SU-DHL-6 (cell line): Measurements from ENCODE around the gene ACOT2.
"Not testable (repeated sequence)": the region's sequence is repeated elsewhere in the genome, so short reads cannot be mapped to it uniquely, and the experiment has no call there.

Experiments used
- EZH2phosphoT487 ChIP-seq: fragments of 200-600 bp; sonication (generic), shearing (Covaris generic); conservative IDR thresholded peaks from 2 replicates; pipeline ENCODE4 v1.6.1; 2018; ENCODE audit warnings: mild to moderate bottlenecking, antibody characterized with exemption, low read length, moderate library complexity, mixed read lengths
- TF ChIP-seq, protein P1 (sequence below): fragments of 200-600 bp; sonication (generic); IDR thresholded peaks from one replicate; pipeline ENCODE4 v1.5.1; 2017; ENCODE audit warnings: antibody characterized with exemption, mild to moderate bottlenecking, low read length, moderate library complexity; ENCODE audit not compliant: insufficient read depth, poor library complexity, severe bottlenecking

DNA sequence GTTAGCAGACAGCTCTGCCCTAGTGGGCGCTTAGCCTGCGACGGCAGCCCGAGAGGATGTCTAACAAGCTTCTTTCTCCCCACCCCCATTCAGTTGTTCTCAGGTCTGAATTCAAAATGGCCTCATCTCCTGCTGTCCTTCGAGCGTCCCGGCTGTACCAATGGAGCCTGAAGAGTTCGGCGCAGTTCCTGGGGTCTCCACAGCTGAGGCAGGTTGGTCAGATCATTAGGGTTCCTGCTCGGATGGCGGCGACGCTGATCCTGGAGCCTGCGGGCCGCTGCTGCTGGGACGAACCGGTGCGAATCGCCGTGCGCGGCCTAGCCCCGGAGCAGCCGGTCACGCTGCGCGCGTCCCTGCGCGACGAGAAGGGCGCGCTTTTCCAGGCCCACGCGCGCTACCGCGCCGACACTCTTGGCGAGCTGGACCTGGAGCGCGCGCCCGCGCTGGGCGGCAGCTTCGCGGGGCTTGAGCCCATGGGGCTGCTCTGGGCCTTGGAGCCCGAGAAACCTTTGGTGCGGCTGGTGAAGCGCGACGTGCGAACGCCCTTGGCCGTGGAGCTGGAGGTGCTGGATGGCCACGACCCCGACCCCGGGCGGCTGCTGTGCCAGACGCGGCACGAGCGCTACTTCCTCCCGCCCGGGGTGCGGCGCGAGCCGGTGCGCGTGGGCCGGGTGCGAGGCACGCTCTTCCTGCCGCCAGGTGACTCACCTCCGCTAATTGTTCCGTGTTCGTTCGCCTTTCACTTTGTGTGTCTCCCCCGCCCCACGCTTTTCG is at the start of gene ACOT2:
- TF ChIP-seq, protein P1, sequence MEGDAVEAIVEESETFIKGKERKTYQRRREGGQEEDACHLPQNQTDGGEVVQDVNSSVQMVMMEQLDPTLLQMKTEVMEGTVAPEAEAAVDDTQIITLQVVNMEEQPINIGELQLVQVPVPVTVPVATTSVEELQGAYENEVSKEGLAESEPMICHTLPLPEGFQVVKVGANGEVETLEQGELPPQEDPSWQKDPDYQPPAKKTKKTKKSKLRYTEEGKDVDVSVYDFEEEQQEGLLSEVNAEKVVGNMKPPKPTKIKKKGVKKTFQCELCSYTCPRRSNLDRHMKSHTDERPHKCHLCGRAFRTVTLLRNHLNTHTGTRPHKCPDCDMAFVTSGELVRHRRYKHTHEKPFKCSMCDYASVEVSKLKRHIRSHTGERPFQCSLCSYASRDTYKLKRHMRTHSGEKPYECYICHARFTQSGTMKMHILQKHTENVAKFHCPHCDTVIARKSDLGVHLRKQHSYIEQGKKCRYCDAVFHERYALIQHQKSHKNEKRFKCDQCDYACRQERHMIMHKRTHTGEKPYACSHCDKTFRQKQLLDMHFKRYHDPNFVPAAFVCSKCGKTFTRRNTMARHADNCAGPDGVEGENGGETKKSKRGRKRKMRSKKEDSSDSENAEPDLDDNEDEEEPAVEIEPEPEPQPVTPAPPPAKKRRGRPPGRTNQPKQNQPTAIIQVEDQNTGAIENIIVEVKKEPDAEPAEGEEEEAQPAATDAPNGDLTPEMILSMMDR: not testable (repeated sequence)
- not testable (repeated sequence) for TF ChIP-seq EZH2phosphoT487
